ENCODE results near the gene CHTF8.

- TF ChIP-seq CTCF (IDR thresholded peaks at IDR 0.05; ENCODE audit: low read depth, low read length) (no peak), EZH2phosphoT487 (IDR thresholded peaks at IDR 0.05; ENCODE audit: low read depth) (no peak)
Measured at GRCh38 chr16:69089091-69089910, 43.1 kb downstream of the CHTF8 start.
